Right cardiac atrium (tissue), 5 donors: ENCODE measurements around the gene TAGAP. TPM values are rescaled to one million over a fixed set of nuclear protein-coding genes. Genes with fewer than 3 reads are reported as not detected.

ENCODE experiments used
- ATAC-seq, 2 donors: fragments of 200-7000 bp; cut with Tn5 transposase; one replicate each; pipeline versions ENCODE4 v1.8.0 to v1.9.1; 2020; ENCODE audit warnings: moderate library complexity in 2 of 2, mild to moderate bottlenecking in 1 of 2
- DNase-seq, 3 donors: peaks; one replicate each; pipeline ENCODE4 v3.0.0-alpha.2; 2020
- H3K27ac ChIP-seq: one replicate; pipeline ENCODE4 v1.5.1; 2013; ENCODE audit warnings: mild to moderate bottlenecking, low read length, control low read depth, moderate library complexity
- H3K27me3 ChIP-seq: one replicate; pipeline ENCODE4 v1.6.1; 2013; ENCODE audit not compliant: control insufficient read depth, insufficient read depth
- H3K4me1 ChIP-seq: one replicate; pipeline ENCODE4 v1.6.1; 2013; ENCODE audit warnings: low read length; ENCODE audit not compliant: control insufficient read depth, insufficient read depth
- H3K4me3 ChIP-seq: one replicate; pipeline ENCODE4 v1.5.1; 2013; ENCODE audit warnings: low read length, control low read depth
- H3K9me3 ChIP-seq: one replicate; pipeline ENCODE4 v1.6.1; 2013; ENCODE audit warnings: low read length; ENCODE audit not compliant: control insufficient read depth
- WGBS: extraction: QIAGEN DNeasy Blood & Tissue Kit; methylation state at CpG from one replicate; pipeline ENCODE4 v1.1.7; 2013; 5-methylcytosine and 5-hydroxymethylcytosine counted together
- intact Hi-C, 4 donors: fragments of 100-400 bp; cut with DNase I; formaldehyde crosslinking; loops; one replicate each; pipeline versions ENCODE4 v1.11.0 to v1.14.0; 2022 to 2023
- polyA plus RNA-seq: library from polyadenylated mRNA; stranded (reverse); fragments of 200-250 nt; gene quantifications from one replicate; pipeline ENCODE4 v1.2.3, GENCODE V29; 2013
- total RNA-seq, 4 donors: library from RNA; stranded (reverse); fragmentation: NEBNext Ultra II Directional; extraction: Animal tissue kit (Norgen Biotek cat#: 25700); gene quantifications; one replicate each; pipeline ENCODE4 v1.2.1, GENCODE V29; 2021
- donor health status: healthy with polysubstance abuse.
- donor health status: DM: no; HTN: yes; CAD: no.
- donor health status: DM: no; HTN: no; CAD: no.
- donor health status: DM: no; HTN: yes; CAD: no; lungs with severe emphysema.
- donor health status: DM: yes; HTN: yes; CAD: no.

TAGAP gene
- total and polyA plus RNA-seq, 5 donors = 0.63 to 2.0 (median 1.3) TPM

DNA sequence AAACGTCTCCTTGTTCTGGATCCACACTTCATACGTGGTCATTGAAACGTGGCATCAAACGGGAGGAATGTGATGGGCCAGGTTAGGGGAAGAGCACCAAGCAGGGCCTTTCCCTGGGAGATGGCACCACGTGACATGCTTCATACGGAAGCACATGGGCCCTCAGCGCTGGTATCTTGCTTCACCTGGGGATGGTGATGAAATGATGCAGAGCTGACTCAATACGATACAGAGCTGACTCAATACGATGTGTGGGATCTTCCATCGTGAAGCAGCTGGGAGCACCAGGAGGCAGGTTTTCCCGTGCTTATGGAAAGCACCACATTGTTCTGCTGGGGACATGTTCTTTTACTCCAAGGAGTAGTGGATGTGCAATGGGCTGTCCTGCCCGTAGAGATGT lies 22.5 kb upstream of the TAGAP start:
- 88% methylated on average over 12 of the region's 12 CpGs for WGBS
- no peaks in the 10 kb centered on the region for H3K9me3 ChIP-seq
- intact Hi-C loops = no loop called here
- H3K4me1 ChIP-seq = no peaks in the 10 kb centered on the region
- H3K27me3 ChIP-seq = peaks cover 2% of the 10 kb centered on the region
- no peak overlapping the region for H3K27ac ChIP-seq
- DNase-seq (no peak), ATAC-seq (no peak)
- no peak overlapping the region for H3K4me3 ChIP-seq

DNA sequence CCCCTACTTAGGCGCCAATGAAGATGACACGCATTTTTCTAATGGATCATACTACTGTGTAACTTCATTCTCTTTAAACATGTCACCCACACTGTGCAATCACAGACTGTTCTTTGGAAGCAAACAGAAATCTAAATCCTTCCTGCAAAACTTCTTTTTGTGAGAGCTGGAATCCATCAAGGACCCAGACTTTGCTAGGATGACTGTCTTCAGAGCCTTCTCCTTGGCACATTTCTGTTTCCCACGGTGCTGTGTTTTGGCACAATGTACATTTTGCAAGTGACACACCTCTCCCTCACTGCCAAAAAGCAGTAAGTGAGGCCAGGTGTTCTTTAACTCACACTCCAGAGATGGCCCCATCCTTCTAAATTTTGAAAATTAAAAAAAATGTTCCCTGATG lies 21.7 kb upstream of the TAGAP start:
- Histone ChIP-seq H3K27ac (no peak overlapping the region), H3K27me3 (no peaks in the 10 kb centered on the region), H3K9me3 (no peaks in the 10 kb centered on the region), H3K4me3 (no peak overlapping the region), H3K4me1 (no peaks in the 10 kb centered on the region)
- intact Hi-C loops = no loop called here
- WGBS = 64% methylated on average over 3 of the region's 3 CpGs
- DNase-seq (no peak), ATAC-seq (no peak)

DNA sequence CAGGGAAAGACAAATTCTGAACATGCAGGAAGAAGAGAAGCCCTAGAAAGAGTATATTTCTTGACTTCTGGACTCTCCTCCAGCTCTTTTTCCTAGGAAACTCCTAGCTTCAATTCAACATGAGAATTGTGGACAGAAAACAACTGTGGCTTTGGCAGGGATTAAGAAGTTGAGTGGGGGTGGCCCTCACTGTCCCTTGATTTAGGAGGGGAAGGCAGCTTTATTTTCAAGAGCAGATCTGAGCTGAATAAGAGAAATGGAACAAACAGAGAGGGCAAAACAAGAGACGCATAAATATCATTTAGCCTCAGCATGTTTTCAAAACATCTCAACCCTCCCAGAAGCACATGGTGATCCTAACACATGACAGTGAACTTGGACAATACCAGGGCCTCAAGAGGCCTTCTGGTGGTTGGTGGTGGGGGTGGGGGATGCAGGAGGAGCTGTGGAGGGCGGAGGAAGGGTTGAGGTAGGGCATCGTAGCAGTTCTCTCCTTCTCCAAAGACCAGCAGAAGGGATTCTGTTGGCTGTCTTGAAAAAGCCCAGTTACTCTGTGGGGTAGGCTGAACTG lies 21.1 kb upstream of the TAGAP start:
- H3K4me1 ChIP-seq = no peaks in the 10 kb centered on the region
- WGBS = 81% methylated on average over 3 of the region's 3 CpGs
- intact Hi-C loops = no loop called here
- ATAC-seq (no peak), DNase-seq (no peak)
- no peak overlapping the region for H3K4me3 ChIP-seq
- no peak overlapping the region for H3K27ac ChIP-seq
- no peaks in the 10 kb centered on the region for H3K27me3 ChIP-seq
- no peaks in the 10 kb centered on the region for H3K9me3 ChIP-seq

- no peak for ATAC-seq
- no peak overlapping the region for H3K4me3 ChIP-seq
- no peaks in the 10 kb centered on the region for H3K4me1 ChIP-seq
- intact Hi-C loops = no loop called here
- DNase-seq = no peak
- no peak overlapping the region for H3K27ac ChIP-seq
- no peaks in the 10 kb centered on the region for H3K9me3 ChIP-seq
- WGBS = 83% methylated on average over 6 of the region's 6 CpGs
- H3K27me3 ChIP-seq = no peaks in the 10 kb centered on the region
These were observed 20.3 kb upstream of the TAGAP start for GRCh38 chr6:159065091-159065490.

DNA sequence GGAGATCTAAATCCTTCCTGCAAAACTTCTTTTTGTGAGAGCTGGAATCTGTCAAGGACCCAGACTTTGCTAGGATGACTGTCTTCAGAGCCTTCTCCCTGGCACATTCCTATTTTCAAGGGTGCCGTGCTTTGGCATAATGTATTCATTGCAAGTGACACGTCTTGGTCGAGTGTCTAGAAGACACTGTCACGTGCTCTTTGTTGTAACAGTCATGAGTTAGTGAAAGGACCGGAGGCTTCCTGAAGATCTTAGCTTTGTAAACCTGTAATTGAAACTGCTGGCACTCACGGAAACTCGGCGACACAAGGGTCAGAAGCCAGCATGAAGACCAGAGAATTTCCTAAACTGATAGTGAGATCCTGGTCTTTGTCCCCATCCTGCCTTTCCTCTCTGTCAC lies 19.7 kb upstream of the TAGAP start:
- no peak for ATAC-seq
- intact Hi-C loops = no loop called here
- WGBS = 53% methylated on average over 8 of the region's 8 CpGs
- no peak for DNase-seq
- no peak overlapping the region for H3K27ac ChIP-seq
- no peak overlapping the region for H3K4me3 ChIP-seq
- H3K27me3 ChIP-seq = no peaks in the 10 kb centered on the region
- H3K4me1 ChIP-seq = no peaks in the 10 kb centered on the region
- no peaks in the 10 kb centered on the region for H3K9me3 ChIP-seq

GRCh38 chr6:159063549-159063948 lies 18.8 kb upstream of the TAGAP start:
- 82% methylated on average over 6 of the region's 6 CpGs for WGBS
- intact Hi-C loops = no loop called here
- Histone ChIP-seq H3K4me1 (no peaks in the 10 kb centered on the region), H3K4me3 (no peak overlapping the region), H3K9me3 (no peaks in the 10 kb centered on the region), H3K27ac (no peak overlapping the region), H3K27me3 (no peaks in the 10 kb centered on the region)
- ATAC-seq (no peak), DNase-seq (no peak)

DNA sequence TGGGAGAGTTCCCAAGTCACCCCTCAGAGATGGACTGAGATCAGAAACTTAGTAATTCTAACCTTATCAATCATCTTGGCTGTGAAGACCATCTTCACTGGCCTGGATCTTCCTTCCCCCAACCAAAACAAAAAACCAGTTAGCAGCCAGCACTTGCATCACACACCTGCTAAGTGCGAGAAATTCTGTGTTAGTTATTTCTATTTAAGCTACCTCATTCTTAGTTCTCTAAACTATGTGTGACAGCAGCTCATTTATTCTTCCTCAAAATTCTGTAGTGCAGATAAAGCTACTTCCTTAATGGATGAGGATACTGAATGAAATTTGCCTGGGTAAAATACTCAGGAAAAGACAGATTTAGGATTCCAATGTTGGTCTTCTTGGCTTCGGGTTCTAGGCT lies 18.2 kb upstream of the TAGAP start:
- Histone ChIP-seq H3K27ac (no peak overlapping the region), H3K27me3 (no peaks in the 10 kb centered on the region), H3K4me1 (no peaks in the 10 kb centered on the region), H3K9me3 (no peaks in the 10 kb centered on the region), H3K4me3 (no peak overlapping the region)
- WGBS = 69% methylated on average over 2 of the region's 2 CpGs
- intact Hi-C loops = no loop called here
- ATAC-seq (no peak), DNase-seq (no peak)

GRCh38 chr6:159062564-159062945 lies 17.8 kb upstream of the TAGAP start:
- Histone ChIP-seq H3K4me3 (no peak overlapping the region), H3K9me3 (no peaks in the 10 kb centered on the region), H3K4me1 (no peaks in the 10 kb centered on the region), H3K27me3 (no peaks in the 10 kb centered on the region), H3K27ac (no peak overlapping the region)
- WGBS = 78% methylated on average over 3 of the region's 3 CpGs
- DNase-seq = no peak
- intact Hi-C loops = no loop called here
- ATAC-seq = no peak

GRCh38 chr6:159061805-159062563 lies 17.2 kb upstream of the TAGAP start:
- 77% methylated on average over 10 of the region's 10 CpGs for WGBS
- intact Hi-C loops = no loop called here
- Histone ChIP-seq H3K4me1 (no peaks in the 10 kb centered on the region), H3K4me3 (no peak overlapping the region), H3K27me3 (no peaks in the 10 kb centered on the region), H3K9me3 (no peaks in the 10 kb centered on the region), H3K27ac (no peak overlapping the region)
- DNase-seq (no peak), ATAC-seq (no peak)

- Histone ChIP-seq H3K27ac (no peak overlapping the region), H3K27me3 (no peaks in the 10 kb centered on the region), H3K4me3 (no peak overlapping the region), H3K9me3 (no peaks in the 10 kb centered on the region), H3K4me1 (no peaks in the 10 kb centered on the region)
- 67% methylated on average over 7 of the region's 7 CpGs for WGBS
- no peak for ATAC-seq
- intact Hi-C loops = no loop called here
- DNase-seq = no peak
These were observed 16.4 kb upstream of the TAGAP start for GRCh38 chr6:159061146-159061545.

GRCh38 chr6:159059885-159060506 lies 15.2 kb upstream of the TAGAP start:
- 95% methylated on average over 7 of the region's 7 CpGs for WGBS
- ATAC-seq (no peak), DNase-seq (no peak)
- Histone ChIP-seq H3K27me3 (no peaks in the 10 kb centered on the region), H3K9me3 (no peaks in the 10 kb centered on the region), H3K27ac (no peak overlapping the region), H3K4me3 (no peak overlapping the region), H3K4me1 (no peaks in the 10 kb centered on the region)
- intact Hi-C loops = no loop called here
